IMR-90 (cell line): ENCODE results near the gene CDCP1. TPM values are rescaled to one million over a fixed set of nuclear protein-coding genes. Genes with fewer than 3 reads are reported as not detected.

Experiments used
- ATAC-seq: fragments of 200-7000 bp; cut with Tn5 transposase; 2 replicates; pipeline ENCODE4 v1.9.1; 2020; ENCODE audit warnings: low read depth, mild to moderate bottlenecking, moderate library complexity
- BruUV-seq: library from RNA; stranded (reverse); fragments of 400-500 nt; replicated peaks from 2 replicates; lab custom pipeline; 2021; lab: Mats Ljungman, UMichigan
- CTCF ChIA-PET: fragments of 300-600 bp; formaldehyde crosslinking; extraction: SDS; loops from one replicate; lab custom pipeline; 2021; ENCODE audit warnings: antibody characterized with exemption; lab: Yijun Ruan, JAX
- POLR2A ChIA-PET: fragments of 300-600 bp; sonication (Branson Sonifier 250); formaldehyde crosslinking; loops from one replicate; lab custom pipeline; 2022; ENCODE audit warnings: antibody characterized with exemption; ENCODE audit not compliant: unreplicated experiment; lab: Charles Lee
- DNase-seq: peaks from one replicate; pipeline ENCODE4 v3.0.0; 2013
- H2AFZ ChIP-seq: replicated peaks from 2 replicates; pipeline ENCODE3; 2013; ENCODE audit warnings: low read length, mild to moderate bottlenecking; ENCODE audit not compliant: poor library complexity
- H2AK5ac ChIP-seq: 2 replicates; pipeline ENCODE4 v1.6.1; 2013; ENCODE audit warnings: low read depth, low read length, inconsistent platforms
- H2AK9ac ChIP-seq: replicated peaks from 2 replicates; pipeline ENCODE3; 2013; ENCODE audit warnings: mild to moderate bottlenecking, low read depth, low read length, moderate library complexity; ENCODE audit not compliant: poor library complexity
- H2BK120ac ChIP-seq: 2 replicates; pipeline ENCODE4 v1.6.1; 2013; ENCODE audit warnings: low read depth, low read length, inconsistent platforms
- H2BK15ac ChIP-seq: 3 replicates; pipeline ENCODE4 v1.6.1; 2013; ENCODE audit warnings: low read depth, low read length, inconsistent platforms
- H2BK20ac ChIP-seq: 2 replicates; pipeline ENCODE4 v1.6.1; 2013; ENCODE audit warnings: low read depth, mild to moderate bottlenecking, inconsistent platforms, low read length, moderate library complexity
- H2BK5ac ChIP-seq: 2 replicates; pipeline ENCODE4 v1.6.1; 2013; ENCODE audit warnings: mild to moderate bottlenecking, low read depth, low read length, inconsistent platforms; ENCODE audit not compliant: poor library complexity, severe bottlenecking
- H3K14ac ChIP-seq: replicated peaks from 2 replicates; pipeline ENCODE4 v1.6.1; 2013; ENCODE audit warnings: low read depth, low read length, inconsistent platforms
- H3K18ac ChIP-seq: 2 replicates; pipeline ENCODE4 v1.6.1; 2013; ENCODE audit warnings: low read depth, low read length, control low read depth
- H3K23ac ChIP-seq: 2 replicates; pipeline ENCODE4 v1.6.1; 2013; ENCODE audit warnings: low read depth, low read length, inconsistent platforms
- H3K27ac ChIP-seq: 2 replicates; pipeline ENCODE4 v1.5.1; 2013; ENCODE audit warnings: mild to moderate bottlenecking, control low read depth, low read length; ENCODE audit not compliant: insufficient read depth
- H3K27me3 ChIP-seq: 2 replicates; pipeline ENCODE4 v1.6.1; 2013; ENCODE audit warnings: low read length; ENCODE audit not compliant: control insufficient read depth, insufficient read depth
- H3K36me3 ChIP-seq: 2 replicates; pipeline ENCODE4 v1.6.1; 2013; ENCODE audit warnings: low read length, mixed read lengths; ENCODE audit not compliant: control insufficient read depth, insufficient read depth
- H3K4ac ChIP-seq: 2 replicates; pipeline ENCODE4 v1.6.1; 2013; ENCODE audit warnings: low read depth, low read length, inconsistent platforms
- H3K4me1 ChIP-seq: 2 replicates; pipeline ENCODE4 v1.6.1; 2013; ENCODE audit warnings: low read length, mixed read lengths; ENCODE audit not compliant: control insufficient read depth, insufficient read depth
- H3K4me2 ChIP-seq: 2 replicates; pipeline ENCODE4 v1.6.1; 2013; ENCODE audit warnings: low read depth, mild to moderate bottlenecking, control low read depth, low read length, moderate library complexity
- H3K4me3 ChIP-seq: 2 replicates; pipeline ENCODE4 v1.5.1; 2013; ENCODE audit warnings: low read depth, mild to moderate bottlenecking, control low read depth, low read length, moderate library complexity; ENCODE audit not compliant: insufficient read depth
- H3K56ac ChIP-seq: 2 replicates; pipeline ENCODE4 v1.6.1; 2013; ENCODE audit warnings: low read length, inconsistent platforms; ENCODE audit not compliant: insufficient read depth; ENCODE audit errors: extremely low read depth
- H3K79me1 ChIP-seq, 2 experiments: 2 replicates each; pipeline ENCODE4 v1.6.1; 2013; ENCODE audit warnings: low read length in 2 of 2, inconsistent platforms in 1 of 2, low read depth in 1 of 2
- H3K9ac ChIP-seq: 2 replicates; pipeline ENCODE4 v1.6.1; 2013; ENCODE audit warnings: low read depth, low read length, control low read depth
- H3K9me1 ChIP-seq: 2 replicates; pipeline ENCODE4 v1.6.1; 2013; ENCODE audit warnings: low read length, inconsistent platforms; ENCODE audit not compliant: insufficient read depth
- H3K9me3 ChIP-seq: 2 replicates; pipeline ENCODE4 v1.6.1; 2013; ENCODE audit warnings: low read length; ENCODE audit not compliant: control insufficient read depth, insufficient read depth
- H4K20me1 ChIP-seq: 2 replicates; pipeline ENCODE4 v1.6.1; 2013; ENCODE audit warnings: low read length, inconsistent platforms; ENCODE audit not compliant: insufficient read depth
- H4K5ac ChIP-seq: 2 replicates; pipeline ENCODE4 v1.6.1; 2013; ENCODE audit warnings: mild to moderate bottlenecking, low read depth, low read length, control low read depth
- H4K8ac ChIP-seq, 2 experiments: 2 replicates each; pipeline ENCODE4 v1.6.1; 2013; ENCODE audit warnings: low read depth in 2 of 2, low read length in 2 of 2, control low read depth in 1 of 2, inconsistent platforms in 1 of 2
- H4K91ac ChIP-seq: 2 replicates; pipeline ENCODE4 v1.6.1; 2013; ENCODE audit warnings: low read depth, low read length, inconsistent platforms; ENCODE audit not compliant: insufficient read depth
- BHLHE40 ChIP-seq: fragments of 150-350 bp; IDR thresholded peaks from 2 replicates; pipeline ENCODE4 v1.6.1; 2016; ENCODE audit warnings: mild to moderate bottlenecking, low read depth, low read length
- CEBPB ChIP-seq: IDR thresholded peaks from 2 replicates; pipeline ENCODE4 v1.6.1; 2012; ENCODE audit warnings: low read depth, low read length, improper control_type of control experiment
- FOS ChIP-seq: fragments of 150-350 bp; IDR thresholded peaks from 2 replicates; pipeline ENCODE4 v1.6.1; 2016; ENCODE audit warnings: low read depth, low read length
- MAFK ChIP-seq: IDR thresholded peaks from 2 replicates; pipeline ENCODE4 v1.6.1; 2012; ENCODE audit warnings: low read depth, low read length, improper control_type of control experiment
- MAZ ChIP-seq: IDR thresholded peaks from 2 replicates; pipeline ENCODE4 v1.6.1; 2012; ENCODE audit warnings: low read depth, mild to moderate bottlenecking, low read length, improper control_type of control experiment, moderate library complexity, borderline replicate concordance
- MXI1 ChIP-seq: IDR thresholded peaks from 2 replicates; pipeline ENCODE4 v1.6.1; 2012; ENCODE audit warnings: low read depth, mild to moderate bottlenecking, low read length, moderate library complexity, borderline replicate concordance
- POLR2A ChIP-seq: IDR thresholded peaks from 2 replicates; pipeline ENCODE4 v1.6.1; 2012; ENCODE audit warnings: mild to moderate bottlenecking, low read depth, low read length
- RAD21 ChIP-seq: IDR thresholded peaks from 2 replicates; pipeline ENCODE4 v1.6.1; 2012; ENCODE audit warnings: low read length, improper control_type of control experiment
- RCOR1 ChIP-seq: IDR thresholded peaks from 2 replicates; pipeline ENCODE4 v1.6.1; 2012; ENCODE audit warnings: mild to moderate bottlenecking, low read length, improper control_type of control experiment; ENCODE audit not compliant: insufficient replicate concordance
- RFX5 ChIP-seq: IDR thresholded peaks from 2 replicates; pipeline ENCODE4 v1.8.0; 2012; ENCODE audit warnings: low read depth, mild to moderate bottlenecking, low read length, moderate library complexity
- SMC3 ChIP-seq: fragments of 150-350 bp; IDR thresholded peaks from 2 replicates; pipeline ENCODE4 v1.6.1; 2016; ENCODE audit warnings: low read depth, mild to moderate bottlenecking, antibody characterized with exemption, low read length, moderate library complexity
- WGBS, 2 experiments: methylation state at CpG; one replicate each; pipeline versions ENCODE4 v1.1.5 to v1.1.7; 2013; ENCODE audit warnings: missing lambda C conversion rate in 2 of 2; ENCODE audit not compliant: insufficient read length in 1 of 2; ENCODE audit errors: extremely low coverage in 2 of 2; 5-methylcytosine and 5-hydroxymethylcytosine counted together
- dilution Hi-C: fragments of 300-500 bp; cut with HindIII; formaldehyde crosslinking; loops from one replicate; pipeline ENCODE4 v1.14.3; 2018; ENCODE audit warnings: low sequenced_read_pairs; ENCODE audit not compliant: unreplicated experiment
- in situ Hi-C: fragments of 300-500 bp; cut with MboI; formaldehyde crosslinking; loops from 3 replicates; pipeline ENCODE4 v1.14.3; 2019; ENCODE audit warnings: low sequenced_read_pairs, inconsistent platforms, mixed read lengths
- intact Hi-C: fragments of 100-400 bp; cut with micrococcal nuclease; formaldehyde crosslinking; loops from 2 replicates; pipeline ENCODE4 v1.10.0; 2022
- polyA plus RNA-seq, 3 experiments: library from polyadenylated mRNA; depleted of rRNA; stranded (reverse); fragments of >200 nt; gene quantifications; 2 replicates each; pipeline ENCODE4 v1.2.3, GENCODE V29; 2012; ENCODE audit warnings: low replicate concordance in 1 of 3
- total RNA-seq: library from RNA; depleted of rRNA; stranded (reverse); fragments of >200 nt; gene quantifications from 2 replicates; pipeline ENCODE4 v1.2.3, GENCODE V29; 2012
- TF ChIP-seq, protein P1 (sequence below): fragments of 150-350 bp; IDR thresholded peaks from 2 replicates; pipeline ENCODE4 v1.6.1; 2017; ENCODE audit warnings: mild to moderate bottlenecking, antibody characterized with exemption, low read length, low read depth
- TF ChIP-seq, protein P2 (sequence below): fragments of 150-350 bp; IDR thresholded peaks from 2 replicates; pipeline ENCODE4 v1.6.1; 2016; ENCODE audit warnings: low read depth, mild to moderate bottlenecking, low read length, moderate library complexity, borderline replicate concordance
- TF ChIP-seq, protein P3 (sequence below): conservative IDR thresholded peaks from 2 replicates; pipeline ENCODE4 v1.5.1; 2012; ENCODE audit warnings: mild to moderate bottlenecking, low read depth, low read length, improper control_type of control experiment

Gene CDCP1
- total and polyA plus RNA-seq, 2 of the 4 experiments (the other 2 are of a cell fraction), result 2.5 to 3.8 TPM

DNA sequence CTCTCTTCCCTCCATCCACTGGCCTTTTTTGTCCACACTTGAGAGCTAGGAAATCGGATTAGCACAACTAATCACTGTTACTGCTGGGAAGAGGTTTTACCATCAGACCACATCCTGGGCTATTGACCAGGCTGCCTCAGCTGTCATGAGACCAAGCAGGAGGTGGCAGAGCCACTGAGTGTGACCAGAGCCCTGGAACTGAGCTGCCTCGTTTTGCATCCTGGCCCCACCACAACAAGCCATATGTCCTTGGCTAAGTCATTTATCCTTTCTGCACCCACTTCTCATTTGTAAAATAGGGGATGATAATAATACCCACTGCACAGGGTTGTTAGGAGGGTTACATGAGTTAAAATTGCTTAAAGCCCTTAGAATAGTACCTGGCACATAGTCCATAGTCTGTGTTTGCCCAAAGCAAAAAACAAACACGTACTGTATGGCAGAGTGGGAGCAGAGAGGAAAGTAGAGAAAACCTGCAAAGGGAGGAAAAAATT, 45.8 kb upstream of the CDCP1 start:
- 0 out of 2 replicates have a peak overlapping the region, but pooled peaks have one; percentile 16 for H3K4ac ChIP-seq
- H3K18ac ChIP-seq, result no peak overlapping the region
- no peak overlapping the region for H3K23ac ChIP-seq
- no peak overlapping the region for H2BK20ac ChIP-seq
- no peak overlapping the region for H2BK15ac ChIP-seq
- H3K4me3 ChIP-seq, result no peak overlapping the region
- no peak overlapping the region for H3K27ac ChIP-seq
- TF ChIP-seq, protein P1, sequence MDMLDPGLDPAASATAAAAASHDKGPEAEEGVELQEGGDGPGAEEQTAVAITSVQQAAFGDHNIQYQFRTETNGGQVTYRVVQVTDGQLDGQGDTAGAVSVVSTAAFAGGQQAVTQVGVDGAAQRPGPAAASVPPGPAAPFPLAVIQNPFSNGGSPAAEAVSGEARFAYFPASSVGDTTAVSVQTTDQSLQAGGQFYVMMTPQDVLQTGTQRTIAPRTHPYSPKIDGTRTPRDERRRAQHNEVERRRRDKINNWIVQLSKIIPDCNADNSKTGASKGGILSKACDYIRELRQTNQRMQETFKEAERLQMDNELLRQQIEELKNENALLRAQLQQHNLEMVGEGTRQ, result no peak
- TF ChIP-seq RCOR1 (no peak), RFX5 (no peak), RAD21 (no peak), BHLHE40 (no peak), POLR2A (no peak), MXI1 (no peak), MAFK (no peak), MAZ (no peak), SMC3 (no peak), FOS (no peak), CEBPB (no peak)
- TF ChIP-seq, protein P2, sequence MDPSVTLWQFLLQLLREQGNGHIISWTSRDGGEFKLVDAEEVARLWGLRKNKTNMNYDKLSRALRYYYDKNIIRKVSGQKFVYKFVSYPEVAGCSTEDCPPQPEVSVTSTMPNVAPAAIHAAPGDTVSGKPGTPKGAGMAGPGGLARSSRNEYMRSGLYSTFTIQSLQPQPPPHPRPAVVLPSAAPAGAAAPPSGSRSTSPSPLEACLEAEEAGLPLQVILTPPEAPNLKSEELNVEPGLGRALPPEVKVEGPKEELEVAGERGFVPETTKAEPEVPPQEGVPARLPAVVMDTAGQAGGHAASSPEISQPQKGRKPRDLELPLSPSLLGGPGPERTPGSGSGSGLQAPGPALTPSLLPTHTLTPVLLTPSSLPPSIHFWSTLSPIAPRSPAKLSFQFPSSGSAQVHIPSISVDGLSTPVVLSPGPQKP, result no peak
- TF ChIP-seq, protein P3, sequence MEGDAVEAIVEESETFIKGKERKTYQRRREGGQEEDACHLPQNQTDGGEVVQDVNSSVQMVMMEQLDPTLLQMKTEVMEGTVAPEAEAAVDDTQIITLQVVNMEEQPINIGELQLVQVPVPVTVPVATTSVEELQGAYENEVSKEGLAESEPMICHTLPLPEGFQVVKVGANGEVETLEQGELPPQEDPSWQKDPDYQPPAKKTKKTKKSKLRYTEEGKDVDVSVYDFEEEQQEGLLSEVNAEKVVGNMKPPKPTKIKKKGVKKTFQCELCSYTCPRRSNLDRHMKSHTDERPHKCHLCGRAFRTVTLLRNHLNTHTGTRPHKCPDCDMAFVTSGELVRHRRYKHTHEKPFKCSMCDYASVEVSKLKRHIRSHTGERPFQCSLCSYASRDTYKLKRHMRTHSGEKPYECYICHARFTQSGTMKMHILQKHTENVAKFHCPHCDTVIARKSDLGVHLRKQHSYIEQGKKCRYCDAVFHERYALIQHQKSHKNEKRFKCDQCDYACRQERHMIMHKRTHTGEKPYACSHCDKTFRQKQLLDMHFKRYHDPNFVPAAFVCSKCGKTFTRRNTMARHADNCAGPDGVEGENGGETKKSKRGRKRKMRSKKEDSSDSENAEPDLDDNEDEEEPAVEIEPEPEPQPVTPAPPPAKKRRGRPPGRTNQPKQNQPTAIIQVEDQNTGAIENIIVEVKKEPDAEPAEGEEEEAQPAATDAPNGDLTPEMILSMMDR, result no peak
- BruUV-seq, result no TSS peak
- no peak overlapping the region for H2AFZ ChIP-seq
- ChIA-PET CTCF (no interaction called here), POLR2A (no interaction called here)
- no CpG with 5 or more reads among the region's 3 CpGs for WGBS, 2 experiments
- H4K91ac ChIP-seq, result peak overlapping the region; percentile 33; the same call in 1 of the 2 replicates
- no peaks in the 10 kb centered on the region for H3K9me3 ChIP-seq
- H4K20me1 ChIP-seq, result no peaks in the 10 kb centered on the region
- no peaks in the 10 kb centered on the region for H3K79me1 ChIP-seq
- 0 out of 2 replicates have a peak, but pooled peaks cover 2% of the 10 kb centered on the region for H3K9me1 ChIP-seq
- H2AK9ac ChIP-seq, result no peak overlapping the region
- peak overlapping the region; percentile 27; the same call in 1 of the 2 replicates for H2BK120ac ChIP-seq
- peak overlapping the region; percentile 36; the same call in 1 of the 2 replicates for H2AK5ac ChIP-seq
- H4K8ac ChIP-seq, result no peak overlapping the region
- H2BK5ac ChIP-seq, result no peak overlapping the region
- H3K27me3 ChIP-seq, result no peaks in the 10 kb centered on the region
- no peak overlapping the region for H3K14ac ChIP-seq
- H4K5ac ChIP-seq, result no peak overlapping the region
- no peaks in the 10 kb centered on the region for H3K36me3 ChIP-seq
- H3K4me1 ChIP-seq, result no peaks in the 10 kb centered on the region
- H3K56ac ChIP-seq, result no peak overlapping the region
- no peak overlapping the region for H3K9ac ChIP-seq
- intact Hi-C loops, result no loop called here
- DNase-seq, result no peak
- no peak overlapping the region for H3K4me2 ChIP-seq
- dilution Hi-C loops, result no loop called here
- in situ Hi-C loops, result no loop called here
- ATAC-seq, result no peak
